GM12891 (cell line): Measurements from ENCODE around the gene SIK2.

Experiments
- DNase-seq: peaks from one replicate; pipeline ENCODE4 v3.0.0; 2011; ENCODE audit warnings: low spot score; ENCODE audit not compliant: insufficient read length
- FAIRE-seq: peaks from 2 replicates; lab custom pipeline; 2011; peaks lifted over from hg19 to GRCh38; lab: Jason Lieb, UNC
- PAX5 ChIP-seq: IDR thresholded peaks from 2 replicates; pipeline ENCODE4 v1.6.1; 2011; ENCODE audit warnings: low read length, moderate library complexity, mild to moderate bottlenecking; ENCODE audit not compliant: insufficient read depth, severe bottlenecking
- POLR2A ChIP-seq: IDR thresholded peaks from 2 replicates; pipeline ENCODE4 v1.6.1; 2011; ENCODE audit warnings: low read depth, low read length, control low read depth
- POLR2AphosphoS5 ChIP-seq: IDR thresholded peaks from 2 replicates; pipeline ENCODE4 v1.6.1; 2011; ENCODE audit warnings: low read depth, low read length, control low read depth
- POU2F2 ChIP-seq: IDR thresholded peaks from 2 replicates; pipeline ENCODE4 v1.6.1; 2011; ENCODE audit warnings: low read depth, mild to moderate bottlenecking, control low read depth, low read length, moderate library complexity
- SPI1 ChIP-seq: IDR thresholded peaks from 2 replicates; pipeline ENCODE4 v1.6.1; 2011; ENCODE audit warnings: low read depth, low read length, control low read depth
- TAF1 ChIP-seq: IDR thresholded peaks from 2 replicates; pipeline ENCODE4 v1.6.1; 2011; ENCODE audit warnings: low read depth, low read length, control low read depth

Gene SIK2

GRCh38 chr11:111575740-111576139 lies 26.5 kb upstream of the SIK2 start:
- DNase-seq (no peak), FAIRE-seq (no peak)
- TF ChIP-seq PAX5 (no peak), POLR2AphosphoS5 (no peak), POLR2A (no peak), SPI1 (no peak), TAF1 (no peak), POU2F2 (no peak)

GRCh38 chr11:111577821-111578220 lies 24.4 kb upstream of the SIK2 start:
- TF ChIP-seq POLR2AphosphoS5 (no peak), POU2F2 (no peak)
- FAIRE-seq, result no peak
- DNase-seq, result no peak

- DNase-seq (no peak), FAIRE-seq (no peak)
- TF ChIP-seq POU2F2 (no peak), SPI1 (no peak), POLR2AphosphoS5 (no peak), POLR2A (no peak), PAX5 (no peak), TAF1 (no peak)
Measured at GRCh38 chr11:111581341-111581740, 20.9 kb upstream of the SIK2 start.

GRCh38 chr11:111582163-111582562 lies 20.1 kb upstream of the SIK2 start:
- peak; percentile 69 for FAIRE-seq
- no peak for TF ChIP-seq POU2F2
- TF ChIP-seq PAX5, result no peak
- no peak for TF ChIP-seq POLR2AphosphoS5
- TF ChIP-seq POLR2A, result no peak
- no peak for TF ChIP-seq SPI1
- no peak for TF ChIP-seq TAF1

GRCh38 chr11:111582881-111583280 lies 19.4 kb upstream of the SIK2 start:
- DNase-seq, result no peak
- TF ChIP-seq SPI1, result no peak
- no peak for TF ChIP-seq TAF1
- no peak for TF ChIP-seq POLR2A
- no peak for TF ChIP-seq PAX5
- TF ChIP-seq POU2F2, result no peak
- no peak for TF ChIP-seq POLR2AphosphoS5
- no peak for FAIRE-seq

More at GRCh38 chr11:111582163-111582562, 20.1 kb upstream of the SIK2 start:
- DNase-seq, result no peak

GRCh38 chr11:111585371-111585770 lies 16.9 kb upstream of the SIK2 start:
- no peak for FAIRE-seq
- TF ChIP-seq TAF1, result no peak
- peak; percentile 19; the same call in 1 of the 2 replicates for TF ChIP-seq SPI1
- no peak for TF ChIP-seq POLR2A
- TF ChIP-seq PAX5, result no peak
- TF ChIP-seq POU2F2, result no peak
- no peak for TF ChIP-seq POLR2AphosphoS5

GRCh38 chr11:111586388-111586831 lies 15.8 kb upstream of the SIK2 start:
- DNase-seq, result no peak
- TF ChIP-seq POLR2A, result no peak
- TF ChIP-seq POU2F2, result no peak
- no peak for TF ChIP-seq POLR2AphosphoS5
- TF ChIP-seq SPI1, result no peak
- TF ChIP-seq PAX5, result no peak
- no peak for TF ChIP-seq TAF1
- peak; percentile 87 for FAIRE-seq

More at GRCh38 chr11:111585371-111585770, 16.9 kb upstream of the SIK2 start:
- no peak for DNase-seq

- no peak for DNase-seq
- FAIRE-seq, result no peak
- no peak for TF ChIP-seq TAF1
- no peak for TF ChIP-seq PAX5
- TF ChIP-seq POLR2A, result no peak
- TF ChIP-seq SPI1, result no peak
- no peak for TF ChIP-seq POU2F2
- TF ChIP-seq POLR2AphosphoS5, result no peak
Measured at GRCh38 chr11:111589114-111589513, 13.1 kb upstream of the SIK2 start.

- TF ChIP-seq POU2F2 (no peak), PAX5 (no peak), POLR2A (no peak), TAF1 (no peak), SPI1 (no peak), POLR2AphosphoS5 (no peak)
- FAIRE-seq, result no peak
- DNase-seq, result no peak
Measured at GRCh38 chr11:111589886-111590499, 12.3 kb upstream of the SIK2 start.

- FAIRE-seq (peak; percentile 54), DNase-seq (no peak)
- no peak for TF ChIP-seq POLR2AphosphoS5
- no peak for TF ChIP-seq SPI1
Measured at GRCh38 chr11:111591187-111591960, 10.9 kb upstream of the SIK2 start.
